Gastroesophageal sphincter (tissue), 3 donors: ENCODE results near the gene BCKDHA.

ENCODE experiments used
- POLR2A ChIP-seq, 2 donors: fragments of 450-650 bp; IDR thresholded peaks; one replicate each; pipeline ENCODE4 v1.6.1; 2017; ENCODE audit warnings: antibody characterized with exemption in 2 of 2, mild to moderate bottlenecking in 2 of 2, moderate library complexity in 1 of 2
- POLR2AphosphoS5 ChIP-seq: sonication (generic); formaldehyde crosslinking; IDR thresholded peaks from one replicate; pipeline ENCODE4 v1.6.1; 2017; ENCODE audit warnings: antibody characterized with exemption
- TF ChIP-seq, protein P1 (sequence below), 4 experiments: fragments of 200-600 bp in 2 of 4; fragments of 450-650 bp in 2 of 4; sonication (generic) in 1 of 4; IDR thresholded peaks; one replicate each; pipeline ENCODE4 v1.5.1; 2017 to 2019; ENCODE audit warnings: antibody characterized with exemption in 4 of 4, mild to moderate bottlenecking in 2 of 4, moderate library complexity in 2 of 4

- TF ChIP-seq, protein P1, sequence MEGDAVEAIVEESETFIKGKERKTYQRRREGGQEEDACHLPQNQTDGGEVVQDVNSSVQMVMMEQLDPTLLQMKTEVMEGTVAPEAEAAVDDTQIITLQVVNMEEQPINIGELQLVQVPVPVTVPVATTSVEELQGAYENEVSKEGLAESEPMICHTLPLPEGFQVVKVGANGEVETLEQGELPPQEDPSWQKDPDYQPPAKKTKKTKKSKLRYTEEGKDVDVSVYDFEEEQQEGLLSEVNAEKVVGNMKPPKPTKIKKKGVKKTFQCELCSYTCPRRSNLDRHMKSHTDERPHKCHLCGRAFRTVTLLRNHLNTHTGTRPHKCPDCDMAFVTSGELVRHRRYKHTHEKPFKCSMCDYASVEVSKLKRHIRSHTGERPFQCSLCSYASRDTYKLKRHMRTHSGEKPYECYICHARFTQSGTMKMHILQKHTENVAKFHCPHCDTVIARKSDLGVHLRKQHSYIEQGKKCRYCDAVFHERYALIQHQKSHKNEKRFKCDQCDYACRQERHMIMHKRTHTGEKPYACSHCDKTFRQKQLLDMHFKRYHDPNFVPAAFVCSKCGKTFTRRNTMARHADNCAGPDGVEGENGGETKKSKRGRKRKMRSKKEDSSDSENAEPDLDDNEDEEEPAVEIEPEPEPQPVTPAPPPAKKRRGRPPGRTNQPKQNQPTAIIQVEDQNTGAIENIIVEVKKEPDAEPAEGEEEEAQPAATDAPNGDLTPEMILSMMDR (IDR thresholded peaks at IDR 0.05) = no peak
- no peak for TF ChIP-seq POLR2AphosphoS5
- TF ChIP-seq POLR2A (IDR thresholded peaks at IDR 0.05) = no peak
Observed at GRCh38 chr19:41436674-41436951, 39.0 kb downstream of the BCKDHA start.
